Neuron (in vitro differentiated cells): ENCODE results near the gene ZNF264.

Experiments
- H2AFZ ChIP-seq: one replicate; pipeline ENCODE4 v1.6.1; 2013; ENCODE audit warnings: low read depth, mild to moderate bottlenecking, inconsistent platforms, low read length, moderate library complexity
- H3K27me3 ChIP-seq: one replicate; pipeline ENCODE4 v1.6.1; 2013; ENCODE audit warnings: low read length; ENCODE audit not compliant: insufficient read depth
- H3K36me3 ChIP-seq: one replicate; pipeline ENCODE4 v1.6.1; 2013; ENCODE audit warnings: low read length; ENCODE audit not compliant: insufficient read depth
- H3K4me1 ChIP-seq: one replicate; pipeline ENCODE4 v1.6.1; 2013; ENCODE audit warnings: low read length; ENCODE audit not compliant: insufficient read depth
- H3K4me3 ChIP-seq: 2 replicates; pipeline ENCODE4 v1.5.1; 2013; ENCODE audit warnings: mild to moderate bottlenecking, low read length, moderate library complexity
- H3K9me3 ChIP-seq: one replicate; pipeline ENCODE4 v1.6.1; 2013; ENCODE audit warnings: low read length

ZNF264 gene

DNA sequence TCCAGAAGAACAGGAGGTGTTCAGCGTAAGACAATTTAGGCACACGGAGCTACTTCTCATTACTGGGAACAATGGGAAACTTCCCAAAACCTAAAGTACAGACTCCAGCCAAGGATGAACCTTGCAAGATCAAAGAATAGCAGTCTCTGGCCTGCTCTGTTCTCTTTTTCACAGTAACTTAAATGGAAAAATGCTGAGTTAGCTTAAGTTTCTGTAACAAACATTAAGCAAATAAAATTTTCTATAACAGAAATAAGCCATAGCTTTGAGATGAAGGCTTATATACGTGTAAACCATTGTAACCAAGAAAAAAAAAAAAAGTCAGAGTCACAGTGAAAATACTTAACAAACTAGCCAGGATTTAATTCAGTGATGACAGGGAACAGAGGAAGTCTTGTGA is 70.7 kb downstream of the ZNF264 start:
- no peaks in the 10 kb centered on the region for H3K27me3 ChIP-seq
- H3K9me3 ChIP-seq = no peaks in the 10 kb centered on the region
- no peak overlapping the region for H3K4me3 ChIP-seq
- H2AFZ ChIP-seq = no peak overlapping the region
- peaks cover 3% of the 10 kb centered on the region for H3K4me1 ChIP-seq
- peaks cover 11% of the 10 kb centered on the region for H3K36me3 ChIP-seq

- H3K36me3 ChIP-seq = peaks cover 9% of the 10 kb centered on the region
- peaks cover 9% of the 10 kb centered on the region for H3K4me1 ChIP-seq
- no peaks in the 10 kb centered on the region for H3K9me3 ChIP-seq
- H2AFZ ChIP-seq = no peak overlapping the region
- no peak overlapping the region for H3K4me3 ChIP-seq
- no peaks in the 10 kb centered on the region for H3K27me3 ChIP-seq
Measured at GRCh38 chr19:57263244-57263741, 72.0 kb downstream of the ZNF264 start.

GRCh38 chr19:57267291-57267690 is 76.0 kb downstream of the ZNF264 start:
- H3K36me3 ChIP-seq = no peaks in the 10 kb centered on the region
- no peaks in the 10 kb centered on the region for H3K27me3 ChIP-seq
- no peaks in the 10 kb centered on the region for H3K9me3 ChIP-seq
- peaks cover 9% of the 10 kb centered on the region for H3K4me1 ChIP-seq
- no peak overlapping the region for H2AFZ ChIP-seq
- no peak overlapping the region for H3K4me3 ChIP-seq

DNA sequence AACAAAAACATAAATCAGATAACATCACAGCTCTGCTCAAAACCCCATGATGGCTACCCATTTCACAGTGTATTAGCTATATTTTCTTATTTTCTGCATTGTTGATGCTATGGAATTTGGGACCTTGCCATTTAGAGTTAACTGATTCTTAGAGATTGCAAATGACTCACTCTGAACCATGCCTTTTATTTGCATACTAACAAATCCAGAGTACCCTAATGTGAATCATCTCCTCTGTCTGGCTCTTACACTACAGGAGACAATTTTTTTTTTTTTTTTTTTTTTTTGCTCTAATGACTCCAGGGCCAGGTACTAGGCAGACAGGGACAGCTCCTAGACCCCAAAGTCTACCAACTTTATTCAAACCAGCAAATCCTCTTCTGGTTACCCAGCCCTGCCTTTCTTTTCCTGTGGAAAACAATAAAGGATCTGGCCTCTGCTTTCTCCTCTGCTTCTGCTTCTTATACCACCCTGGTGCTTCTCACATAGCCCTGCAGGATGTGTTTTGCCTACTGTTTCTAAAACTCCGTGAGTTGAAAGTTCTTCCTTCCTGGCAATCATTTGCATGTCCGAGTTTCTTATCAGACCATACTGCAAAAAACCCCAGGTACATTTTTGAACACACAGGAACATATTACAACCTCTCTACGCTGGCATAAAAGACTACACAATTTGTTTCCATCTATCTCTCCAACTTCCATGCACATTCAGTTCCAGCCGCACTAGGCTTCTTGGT is 78.4 kb downstream of the ZNF264 start:
- H3K4me1 ChIP-seq = peaks cover 9% of the 10 kb centered on the region
- H3K27me3 ChIP-seq = no peaks in the 10 kb centered on the region

DNA sequence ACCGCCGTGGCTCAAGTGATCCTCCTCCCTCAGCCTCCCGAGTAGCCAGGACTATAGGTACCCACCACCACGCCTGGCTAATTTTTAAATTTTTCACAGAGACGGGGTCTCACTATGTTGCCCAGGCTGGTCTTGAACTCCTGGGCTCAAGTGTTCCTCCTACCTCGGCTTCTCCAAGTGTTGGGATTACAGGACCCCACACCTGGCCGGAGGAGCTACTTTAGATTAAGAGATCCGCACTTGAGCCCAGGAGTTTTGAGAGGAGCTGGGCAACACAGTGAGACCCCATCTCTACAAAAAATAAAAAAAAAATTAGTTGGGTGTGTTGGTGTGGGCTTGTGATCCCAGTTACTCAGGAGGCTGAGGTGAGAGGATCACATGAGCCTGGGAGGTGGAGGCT is 80.0 kb downstream of the ZNF264 start:
- Histone ChIP-seq H3K27me3 (no peaks in the 10 kb centered on the region), H3K9me3 (no peaks in the 10 kb centered on the region), H2AFZ (no peak overlapping the region), H3K4me3 (no peak overlapping the region), H3K36me3 (peaks cover 3% of the 10 kb centered on the region), H3K4me1 (peaks cover 9% of the 10 kb centered on the region)

More for the DNA sequence above, 78.4 kb downstream of the ZNF264 start:
- Histone ChIP-seq H2AFZ (no peak overlapping the region), H3K36me3 (peaks cover 2% of the 10 kb centered on the region), H3K9me3 (no peaks in the 10 kb centered on the region), H3K4me3 (no peak overlapping the region)
